ENCODE data around the gene SAP25. TPM values are rescaled to one million over a fixed set of nuclear protein-coding genes. Genes with fewer than 3 reads are reported as not detected.

SAP25 gene
- 3.2 TPM for polyA plus RNA-seq (2013, experiment 1 of 2)
- polyA plus RNA-seq (2013, experiment 2 of 2), result 3.2 TPM

GRCh38 chr7:100573691-100574361, at the start of gene SAP25:
TSS of gene SAP25 (minus strand) at chr7:100573900. CDS start at chr7:100573742, 158 bp downstream.
- no CpG with 5 or more reads among the region's 70 CpGs for WGBS (ENCODE audit: extremely low coverage, insufficient coverage, low lambda C conversion rate)
- Histone ChIP-seq H3K27ac (ENCODE audit: low read depth, low read length) (no peak within 1 kb of the TSS), H3K27me3 (ENCODE audit: insufficient read depth, low read length, poor library complexity) (no peaks in the 10 kb centered on the region)

GRCh38 chr7:100621554-100621953, 47.9 kb upstream of the SAP25 start:
- Histone ChIP-seq H3K4me3 (ENCODE audit: low read length) (no peak overlapping the region), H3K79me1 (ENCODE audit: low read length) (no peaks in the 10 kb centered on the region), H3K79me2 (ENCODE audit: control insufficient read depth, insufficient read depth, low read length) (no peaks in the 10 kb centered on the region), H3K27ac (ENCODE audit: low read depth, low read length) (no peak overlapping the region), H2BK15ac (replicated peaks; ENCODE audit: low read depth) (no peak overlapping the region), H3K23ac (ENCODE audit: low read length) (no peak overlapping the region), H3K4me1 (ENCODE audit: control insufficient read depth, low read depth, low read length) (no peaks in the 10 kb centered on the region), H2AK5ac (ENCODE audit: low read length) (no peak overlapping the region), H3K4me2 (ENCODE audit: low read length) (no peak overlapping the region), H3K9ac (ENCODE audit: low read length) (no peak overlapping the region), H4K8ac (ENCODE audit: low read depth, low read length) (no peak overlapping the region), H2BK120ac (ENCODE audit: low read depth, low read length) (no peak overlapping the region), H2BK5ac (ENCODE audit: low read length) (no peak overlapping the region), H3K56ac (ENCODE audit: low read length) (no peak overlapping the region), H4K5ac (ENCODE audit: low read length) (no peak overlapping the region), H3K18ac (ENCODE audit: low read length) (no peak overlapping the region), H3K36me3 (ENCODE audit: control insufficient read depth, insufficient read depth, low read length) (no peaks in the 10 kb centered on the region), H3K4ac (ENCODE audit: low read depth, low read length) (no peak overlapping the region), H3K27me3 (ENCODE audit: insufficient read depth, low read length, poor library complexity) (no peaks in the 10 kb centered on the region)
- no CpG with 5 or more reads among the region's 8 CpGs for WGBS (ENCODE audit: extremely low coverage, insufficient coverage, low lambda C conversion rate)
- DNase-seq, result no peak

More at GRCh38 chr7:100573691-100574361, at the start of gene SAP25:
- H3K18ac ChIP-seq (ENCODE audit: low read length), result no peak within 1 kb of the TSS
- H3K56ac ChIP-seq (ENCODE audit: low read length), result no peak within 1 kb of the TSS
- H3K9ac ChIP-seq (ENCODE audit: low read length), result no peak within 1 kb of the TSS
- H3K36me3 ChIP-seq (ENCODE audit: control insufficient read depth, insufficient read depth, low read length), result no peaks in the 10 kb centered on the region
- no peak within 1 kb of the TSS for H3K4me3 ChIP-seq (ENCODE audit: low read length)
- H4K8ac ChIP-seq (ENCODE audit: low read depth, low read length), result no peak within 1 kb of the TSS
- H2BK5ac ChIP-seq (ENCODE audit: low read length), result no peak within 1 kb of the TSS
- H3K4me2 ChIP-seq (ENCODE audit: low read length), result no peak within 1 kb of the TSS
- no peak for DNase-seq
- H3K79me2 ChIP-seq (ENCODE audit: control insufficient read depth, insufficient read depth, low read length), result no peaks in the 10 kb centered on the region
- no peak within 1 kb of the TSS for H2AK5ac ChIP-seq (ENCODE audit: low read length)
- no peak within 1 kb of the TSS for H3K4ac ChIP-seq (ENCODE audit: low read depth, low read length)
- peaks cover 10% of the 10 kb centered on the region for H3K4me1 ChIP-seq (ENCODE audit: control insufficient read depth, low read depth, low read length)
- no peak within 1 kb of the TSS for H4K5ac ChIP-seq (ENCODE audit: low read length)
- H2BK120ac ChIP-seq (ENCODE audit: low read depth, low read length), result no peak within 1 kb of the TSS
- no peaks in the 10 kb centered on the region for H3K79me1 ChIP-seq (ENCODE audit: low read length)
- no peak within 1 kb of the TSS for H3K23ac ChIP-seq (ENCODE audit: low read length)
- H2BK15ac ChIP-seq (replicated peaks; ENCODE audit: low read depth), result no peak within 1 kb of the TSS

- no peak overlapping the region for H3K56ac ChIP-seq (ENCODE audit: low read length)
- no peaks in the 10 kb centered on the region for H3K79me1 ChIP-seq (ENCODE audit: low read length)
- no peak overlapping the region for H3K18ac ChIP-seq (ENCODE audit: low read length)
- H3K4ac ChIP-seq (ENCODE audit: low read depth, low read length), result no peak overlapping the region
- H4K5ac ChIP-seq (ENCODE audit: low read length), result no peak overlapping the region
- no peak overlapping the region for H3K23ac ChIP-seq (ENCODE audit: low read length)
- H3K79me2 ChIP-seq (ENCODE audit: control insufficient read depth, insufficient read depth, low read length), result no peaks in the 10 kb centered on the region
- no peak overlapping the region for H3K27ac ChIP-seq (ENCODE audit: low read depth, low read length)
- H3K9ac ChIP-seq (ENCODE audit: low read length), result no peak overlapping the region
- H3K4me1 ChIP-seq (ENCODE audit: control insufficient read depth, low read depth, low read length), result no peaks in the 10 kb centered on the region
- H2AK5ac ChIP-seq (ENCODE audit: low read length), result no peak overlapping the region
- no peaks in the 10 kb centered on the region for H3K36me3 ChIP-seq (ENCODE audit: control insufficient read depth, insufficient read depth, low read length)
- no CpG with 5 or more reads among the region's 23 CpGs for WGBS (ENCODE audit: extremely low coverage, insufficient coverage, low lambda C conversion rate)
- no peak overlapping the region for H2BK120ac ChIP-seq (ENCODE audit: low read depth, low read length)
- no peak overlapping the region for H2BK15ac ChIP-seq (replicated peaks; ENCODE audit: low read depth)
- no peaks in the 10 kb centered on the region for H3K27me3 ChIP-seq (ENCODE audit: insufficient read depth, low read length, poor library complexity)
- no peak overlapping the region for H4K8ac ChIP-seq (ENCODE audit: low read depth, low read length)
- H2BK5ac ChIP-seq (ENCODE audit: low read length), result no peak overlapping the region
- no peak for DNase-seq
- no peak overlapping the region for H3K4me2 ChIP-seq (ENCODE audit: low read length)
- no peak overlapping the region for H3K4me3 ChIP-seq (ENCODE audit: low read length)
These were observed 47.1 kb upstream of the SAP25 start for GRCh38 chr7:100620804-100621203.

GRCh38 chr7:100620239-100620638, 46.5 kb upstream of the SAP25 start:
- Histone ChIP-seq H4K5ac (ENCODE audit: low read length) (no peak overlapping the region), H3K27ac (ENCODE audit: low read depth, low read length) (no peak overlapping the region), H3K79me2 (ENCODE audit: control insufficient read depth, insufficient read depth, low read length) (no peaks in the 10 kb centered on the region), H3K79me1 (ENCODE audit: low read length) (no peaks in the 10 kb centered on the region), H3K4ac (ENCODE audit: low read depth, low read length) (no peak overlapping the region), H3K56ac (ENCODE audit: low read length) (no peak overlapping the region), H3K23ac (ENCODE audit: low read length) (no peak overlapping the region), H2BK5ac (ENCODE audit: low read length) (no peak overlapping the region), H3K27me3 (ENCODE audit: insufficient read depth, low read length, poor library complexity) (no peaks in the 10 kb centered on the region), H2AK5ac (ENCODE audit: low read length) (no peak overlapping the region), H2BK15ac (replicated peaks; ENCODE audit: low read depth) (no peak overlapping the region), H3K4me2 (ENCODE audit: low read length) (no peak overlapping the region), H3K18ac (ENCODE audit: low read length) (no peak overlapping the region), H3K36me3 (ENCODE audit: control insufficient read depth, insufficient read depth, low read length) (no peaks in the 10 kb centered on the region), H2BK120ac (ENCODE audit: low read depth, low read length) (no peak overlapping the region), H3K9ac (ENCODE audit: low read length) (no peak overlapping the region), H3K4me1 (ENCODE audit: control insufficient read depth, low read depth, low read length) (no peaks in the 10 kb centered on the region), H3K4me3 (ENCODE audit: low read length) (no peak overlapping the region), H4K8ac (ENCODE audit: low read depth, low read length) (no peak overlapping the region)
- no CpG with 5 or more reads among the region's 6 CpGs for WGBS (ENCODE audit: extremely low coverage, insufficient coverage, low lambda C conversion rate)
- DNase-seq, result no peak

GRCh38 chr7:100614308-100614861, 40.7 kb upstream of the SAP25 start:
- Histone ChIP-seq H3K79me2 (ENCODE audit: control insufficient read depth, insufficient read depth, low read length) (no peaks in the 10 kb centered on the region), H4K5ac (ENCODE audit: low read length) (no peak overlapping the region), H3K23ac (ENCODE audit: low read length) (no peak overlapping the region), H3K79me1 (ENCODE audit: low read length) (no peaks in the 10 kb centered on the region), H3K27ac (ENCODE audit: low read depth, low read length) (no peak overlapping the region), H2AK5ac (ENCODE audit: low read length) (no peak overlapping the region), H3K27me3 (ENCODE audit: insufficient read depth, low read length, poor library complexity) (no peaks in the 10 kb centered on the region), H3K18ac (ENCODE audit: low read length) (no peak overlapping the region), H3K4ac (ENCODE audit: low read depth, low read length) (no peak overlapping the region), H2BK120ac (ENCODE audit: low read depth, low read length) (no peak overlapping the region), H3K4me3 (ENCODE audit: low read length) (no peak overlapping the region), H3K4me1 (ENCODE audit: control insufficient read depth, low read depth, low read length) (no peaks in the 10 kb centered on the region), H3K4me2 (ENCODE audit: low read length) (no peak overlapping the region), H3K36me3 (ENCODE audit: control insufficient read depth, insufficient read depth, low read length) (no peaks in the 10 kb centered on the region), H4K8ac (ENCODE audit: low read depth, low read length) (no peak overlapping the region), H2BK5ac (ENCODE audit: low read length) (no peak overlapping the region), H3K9ac (ENCODE audit: low read length) (no peak overlapping the region), H2BK15ac (replicated peaks; ENCODE audit: low read depth) (no peak overlapping the region), H3K56ac (ENCODE audit: low read length) (no peak overlapping the region)
- DNase-seq, result no peak
- WGBS (ENCODE audit: extremely low coverage, insufficient coverage, low lambda C conversion rate), result no CpG with 5 or more reads among the region's 6 CpGs

Measured in mesendoderm (in vitro differentiated cells).